ENCODE measurements around the gene CTNNBL1. TPM values are rescaled to one million over a fixed set of nuclear protein-coding genes. Genes with fewer than 3 reads are reported as not detected.

CTNNBL1 gene
- total RNA-seq, 1 experiment from 2014 or later = 49.9 TPM

GRCh38 chr20:37866051-37866450 is 172.2 kb downstream of the CTNNBL1 start:
- Histone ChIP-seq H3K4me1 (ENCODE audit: insufficient read depth, low read length) (no peaks in the 10 kb centered on the region), H3K36me3 (ENCODE audit: low read depth, low read length) (peaks cover 8% of the 10 kb centered on the region; the same call in 1 of the 2 replicates), H3K27me3 (ENCODE audit: low read length) (no peaks in the 10 kb centered on the region), H3K9me2 (replicated peaks; ENCODE audit: low read length) (no peaks in the 10 kb centered on the region), H3F3A (ENCODE audit: low read length, unreplicated experiment) (no peaks in the 10 kb centered on the region), H3K4me2 (ENCODE audit: low read length) (no peak overlapping the region), H4K20me1 (ENCODE audit: low read length) (no peaks in the 10 kb centered on the region), H3K79me2 (ENCODE audit: low read length) (no peaks in the 10 kb centered on the region), H3K27ac (ENCODE audit: low read length) (no peak overlapping the region), H2AFZ (ENCODE audit: low read length) (no peak overlapping the region), H3K4me3 (ENCODE audit: low read length) (no peak overlapping the region), H3K9ac (ENCODE audit: low read length) (no peak overlapping the region), H3K9me3 (ENCODE audit: low read length) (no peaks in the 10 kb centered on the region)
- TF ChIP-seq EZH2phosphoT487 (IDR thresholded peaks at IDR 0.05; ENCODE audit: borderline replicate concordance, low read length) (no peak), EZH2 (IDR thresholded peaks at IDR 0.05; ENCODE audit: low read length, unreplicated experiment) (no peak)
- TF ChIP-seq, protein P1, sequence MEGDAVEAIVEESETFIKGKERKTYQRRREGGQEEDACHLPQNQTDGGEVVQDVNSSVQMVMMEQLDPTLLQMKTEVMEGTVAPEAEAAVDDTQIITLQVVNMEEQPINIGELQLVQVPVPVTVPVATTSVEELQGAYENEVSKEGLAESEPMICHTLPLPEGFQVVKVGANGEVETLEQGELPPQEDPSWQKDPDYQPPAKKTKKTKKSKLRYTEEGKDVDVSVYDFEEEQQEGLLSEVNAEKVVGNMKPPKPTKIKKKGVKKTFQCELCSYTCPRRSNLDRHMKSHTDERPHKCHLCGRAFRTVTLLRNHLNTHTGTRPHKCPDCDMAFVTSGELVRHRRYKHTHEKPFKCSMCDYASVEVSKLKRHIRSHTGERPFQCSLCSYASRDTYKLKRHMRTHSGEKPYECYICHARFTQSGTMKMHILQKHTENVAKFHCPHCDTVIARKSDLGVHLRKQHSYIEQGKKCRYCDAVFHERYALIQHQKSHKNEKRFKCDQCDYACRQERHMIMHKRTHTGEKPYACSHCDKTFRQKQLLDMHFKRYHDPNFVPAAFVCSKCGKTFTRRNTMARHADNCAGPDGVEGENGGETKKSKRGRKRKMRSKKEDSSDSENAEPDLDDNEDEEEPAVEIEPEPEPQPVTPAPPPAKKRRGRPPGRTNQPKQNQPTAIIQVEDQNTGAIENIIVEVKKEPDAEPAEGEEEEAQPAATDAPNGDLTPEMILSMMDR (conservative IDR thresholded peaks at IDR 0.05; ENCODE audit: low read depth, low read length) = no peak
- DNase-seq (no peak), ATAC-seq (no peak)
- BruUV-seq (replicated peaks) = no TSS peak
- intact Hi-C loops (cut with micrococcal nuclease) = no loop called here
- CTCF ChIA-PET = no interaction called here
- POLR2A ChIA-PET (ENCODE audit: unreplicated experiment) = no interaction called here

GRCh38 chr20:37867289-37868195 is 173.7 kb downstream of the CTNNBL1 start:
- intact Hi-C loops (cut with micrococcal nuclease) = no loop called here
- CTCF ChIA-PET = no interaction called here
- Histone ChIP-seq H4K20me1 (ENCODE audit: low read length) (no peaks in the 10 kb centered on the region), H3K79me2 (ENCODE audit: low read length) (no peaks in the 10 kb centered on the region), H2AFZ (ENCODE audit: low read length) (no peak overlapping the region), H3K4me1 (ENCODE audit: insufficient read depth, low read length) (no peaks in the 10 kb centered on the region), H3K9me2 (replicated peaks; ENCODE audit: low read length) (no peaks in the 10 kb centered on the region), H3F3A (ENCODE audit: low read length, unreplicated experiment) (no peaks in the 10 kb centered on the region), H3K9ac (ENCODE audit: low read length) (no peak overlapping the region), H3K9me3 (ENCODE audit: low read length) (no peaks in the 10 kb centered on the region), H3K4me2 (ENCODE audit: low read length) (no peak overlapping the region), H3K4me3 (ENCODE audit: low read length) (no peak overlapping the region), H3K27ac (ENCODE audit: low read length) (no peak overlapping the region), H3K27me3 (ENCODE audit: low read length) (no peaks in the 10 kb centered on the region), H3K36me3 (ENCODE audit: low read depth, low read length) (peaks cover 8% of the 10 kb centered on the region; the same call in 1 of the 2 replicates)
- TF ChIP-seq EZH2phosphoT487 (IDR thresholded peaks at IDR 0.05; ENCODE audit: borderline replicate concordance, low read length) (no peak), EZH2 (IDR thresholded peaks at IDR 0.05; ENCODE audit: low read length, unreplicated experiment) (no peak)
- TF ChIP-seq, protein P1 (conservative IDR thresholded peaks at IDR 0.05; ENCODE audit: low read depth, low read length) = no peak
- POLR2A ChIA-PET (ENCODE audit: unreplicated experiment) = no interaction called here
- BruUV-seq (replicated peaks) = no TSS peak
- no peak for ATAC-seq
- no peak for DNase-seq

GRCh38 chr20:37868851-37869333 is 175.1 kb downstream of the CTNNBL1 start:
- intact Hi-C loops (cut with micrococcal nuclease) = no loop called here
- no peaks in the 10 kb centered on the region for H3K27me3 ChIP-seq (ENCODE audit: low read length)
- no peak for TF ChIP-seq EZH2phosphoT487 (IDR thresholded peaks at IDR 0.05; ENCODE audit: borderline replicate concordance, low read length)
- no peak for TF ChIP-seq EZH2 (IDR thresholded peaks at IDR 0.05; ENCODE audit: low read length, unreplicated experiment)
- TF ChIP-seq, protein P1 (conservative IDR thresholded peaks at IDR 0.05; ENCODE audit: low read depth, low read length) = no peak
- peaks cover 8% of the 10 kb centered on the region; the same call in 1 of the 2 replicates for H3K36me3 ChIP-seq (ENCODE audit: low read depth, low read length)
- no peak overlapping the region for H2AFZ ChIP-seq (ENCODE audit: low read length)
- ChIA-PET CTCF (no interaction called here), POLR2A (ENCODE audit: unreplicated experiment) (no interaction called here)
- DNase-seq (no peak), ATAC-seq (no peak)
- no peaks in the 10 kb centered on the region for H3K9me3 ChIP-seq (ENCODE audit: low read length)
- H3K4me1 ChIP-seq (ENCODE audit: insufficient read depth, low read length) = no peaks in the 10 kb centered on the region
- no peak overlapping the region for H3K27ac ChIP-seq (ENCODE audit: low read length)
- no peak overlapping the region for H3K4me2 ChIP-seq (ENCODE audit: low read length)
- H3K9ac ChIP-seq (ENCODE audit: low read length) = no peak overlapping the region
- H4K20me1 ChIP-seq (ENCODE audit: low read length) = no peaks in the 10 kb centered on the region
- no peaks in the 10 kb centered on the region for H3K9me2 ChIP-seq (replicated peaks; ENCODE audit: low read length)
- BruUV-seq (replicated peaks) = no TSS peak
- H3F3A ChIP-seq (ENCODE audit: low read length, unreplicated experiment) = no peaks in the 10 kb centered on the region
- H3K4me3 ChIP-seq (ENCODE audit: low read length) = no peak overlapping the region
- no peaks in the 10 kb centered on the region for H3K79me2 ChIP-seq (ENCODE audit: low read length)
